GM12891 (cell line): ENCODE data around the gene TMEM208.

Experiments
- POLR2A ChIP-seq: IDR thresholded peaks from 2 replicates; pipeline ENCODE4 v1.6.1; 2011; ENCODE audit warnings: low read depth, low read length, control low read depth
- POLR2AphosphoS5 ChIP-seq: IDR thresholded peaks from 2 replicates; pipeline ENCODE4 v1.6.1; 2011; ENCODE audit warnings: low read depth, low read length, control low read depth
- POU2F2 ChIP-seq: IDR thresholded peaks from 2 replicates; pipeline ENCODE4 v1.6.1; 2011; ENCODE audit warnings: low read depth, mild to moderate bottlenecking, control low read depth, low read length, moderate library complexity
- TAF1 ChIP-seq: IDR thresholded peaks from 2 replicates; pipeline ENCODE4 v1.6.1; 2011; ENCODE audit warnings: low read depth, low read length, control low read depth

GRCh38 chr16:67258161-67258835 is 31.4 kb downstream of the TMEM208 start:
- TF ChIP-seq POU2F2: no peak
- TF ChIP-seq POLR2A: no peak
- TF ChIP-seq POLR2AphosphoS5: no peak
- TF ChIP-seq TAF1: no peak
